ENCODE results near the gene ESM1. TPM values are rescaled to one million over a fixed set of nuclear protein-coding genes. Genes with fewer than 3 reads are reported as not detected.

The ESM1 gene
- polyA plus RNA-seq, 1 donor from 2014 or later: not detected

DNA sequence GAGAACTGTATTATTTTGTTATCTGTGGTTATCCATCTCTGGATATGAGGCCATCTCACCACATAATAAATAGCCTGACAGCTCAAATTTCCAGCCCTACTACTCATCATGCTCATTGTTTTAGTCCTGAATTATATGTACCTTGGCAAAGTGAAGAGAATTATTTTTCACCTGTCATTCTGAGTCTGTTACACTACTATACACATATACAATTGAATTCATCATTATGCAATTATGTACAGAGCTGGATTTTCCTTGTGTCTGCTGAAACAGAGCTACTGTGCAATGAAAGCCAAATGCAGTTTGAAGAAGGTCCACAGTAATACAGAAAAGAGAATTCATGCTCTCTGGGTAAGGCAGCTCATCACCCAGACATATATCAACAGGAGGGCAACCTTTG lies 28.5 kb downstream of the ESM1 start:
- Histone ChIP-seq H3F3A (ENCODE audit: insufficient read depth, low read length, poor library complexity, severe bottlenecking) (no peaks in the 10 kb centered on the region), H3K4me2 (ENCODE audit: low read length) (no peak overlapping the region), H3K27me3 (ENCODE audit: insufficient read depth, low read depth, low read length) (no peaks in the 10 kb centered on the region), H3K9me2 (ENCODE audit: insufficient read depth, low read length) (no peaks in the 10 kb centered on the region), H3K9ac (ENCODE audit: low read length) (no peak overlapping the region), H2AFZ (ENCODE audit: low read depth, low read length) (no peak overlapping the region), H3K4me3 (ENCODE audit: low read length) (no peak overlapping the region), H3K9me3 (ENCODE audit: low read length) (no peaks in the 10 kb centered on the region), H3K27ac (ENCODE audit: low read length) (no peak overlapping the region), H3K36me3 (ENCODE audit: insufficient read depth, low read length) (no peaks in the 10 kb centered on the region), H4K20me1 (ENCODE audit: insufficient read depth) (no peaks in the 10 kb centered on the region), H3K79me2 (replicated peaks; ENCODE audit: insufficient read depth, low read length) (no peaks in the 10 kb centered on the region)
- no peak for TF ChIP-seq POLR2AphosphoS5 (IDR thresholded peaks at IDR 0.05)
- TF ChIP-seq, protein P1, sequence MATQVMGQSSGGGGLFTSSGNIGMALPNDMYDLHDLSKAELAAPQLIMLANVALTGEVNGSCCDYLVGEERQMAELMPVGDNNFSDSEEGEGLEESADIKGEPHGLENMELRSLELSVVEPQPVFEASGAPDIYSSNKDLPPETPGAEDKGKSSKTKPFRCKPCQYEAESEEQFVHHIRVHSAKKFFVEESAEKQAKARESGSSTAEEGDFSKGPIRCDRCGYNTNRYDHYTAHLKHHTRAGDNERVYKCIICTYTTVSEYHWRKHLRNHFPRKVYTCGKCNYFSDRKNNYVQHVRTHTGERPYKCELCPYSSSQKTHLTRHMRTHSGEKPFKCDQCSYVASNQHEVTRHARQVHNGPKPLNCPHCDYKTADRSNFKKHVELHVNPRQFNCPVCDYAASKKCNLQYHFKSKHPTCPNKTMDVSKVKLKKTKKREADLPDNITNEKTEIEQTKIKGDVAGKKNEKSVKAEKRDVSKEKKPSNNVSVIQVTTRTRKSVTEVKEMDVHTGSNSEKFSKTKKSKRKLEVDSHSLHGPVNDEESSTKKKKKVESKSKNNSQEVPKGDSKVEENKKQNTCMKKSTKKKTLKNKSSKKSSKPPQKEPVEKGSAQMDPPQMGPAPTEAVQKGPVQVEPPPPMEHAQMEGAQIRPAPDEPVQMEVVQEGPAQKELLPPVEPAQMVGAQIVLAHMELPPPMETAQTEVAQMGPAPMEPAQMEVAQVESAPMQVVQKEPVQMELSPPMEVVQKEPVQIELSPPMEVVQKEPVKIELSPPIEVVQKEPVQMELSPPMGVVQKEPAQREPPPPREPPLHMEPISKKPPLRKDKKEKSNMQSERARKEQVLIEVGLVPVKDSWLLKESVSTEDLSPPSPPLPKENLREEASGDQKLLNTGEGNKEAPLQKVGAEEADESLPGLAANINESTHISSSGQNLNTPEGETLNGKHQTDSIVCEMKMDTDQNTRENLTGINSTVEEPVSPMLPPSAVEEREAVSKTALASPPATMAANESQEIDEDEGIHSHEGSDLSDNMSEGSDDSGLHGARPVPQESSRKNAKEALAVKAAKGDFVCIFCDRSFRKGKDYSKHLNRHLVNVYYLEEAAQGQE (IDR thresholded peaks at IDR 0.05; ENCODE audit: borderline replicate concordance): no peak
- no peak for TF ChIP-seq TAF1 (IDR thresholded peaks at IDR 0.05; ENCODE audit: low read depth)
- TF ChIP-seq MXI1 (conservative IDR thresholded peaks at IDR 0.05; ENCODE audit: poor library complexity, severe bottlenecking): no peak
- no peak for TF ChIP-seq EZH2 (IDR thresholded peaks at IDR 0.05; ENCODE audit: borderline replicate concordance, insufficient read depth, low read length, poor library complexity, severe bottlenecking)
- no peak for TF ChIP-seq RAD21 (conservative IDR thresholded peaks at IDR 0.05)

DNA sequence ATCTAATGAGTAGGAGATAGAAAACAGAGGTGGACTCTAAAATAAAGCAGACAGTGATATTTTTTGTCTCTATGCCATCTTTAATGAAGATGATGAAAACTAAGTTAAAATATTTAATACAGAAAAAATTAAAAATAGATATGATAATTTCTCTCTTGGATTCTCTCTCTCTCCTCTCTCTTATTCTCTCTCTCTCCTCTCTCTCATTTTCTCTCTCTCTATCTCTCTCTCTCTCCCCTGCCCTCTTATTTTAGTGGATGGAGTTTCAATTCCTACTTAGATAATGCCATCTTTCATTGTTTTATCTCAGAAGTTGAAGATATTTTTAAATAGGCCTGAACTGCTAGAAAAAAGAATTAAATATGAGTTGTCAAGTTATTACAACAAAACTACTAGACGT lies 38.2 kb downstream of the ESM1 start:
- Histone ChIP-seq H3K9me2 (ENCODE audit: insufficient read depth, low read length) (no peaks in the 10 kb centered on the region), H2AFZ (ENCODE audit: low read depth, low read length) (no peak overlapping the region), H3K27ac (ENCODE audit: low read length) (no peak overlapping the region), H3K4me3 (ENCODE audit: low read length) (no peak overlapping the region), H3K79me2 (replicated peaks; ENCODE audit: insufficient read depth, low read length) (no peaks in the 10 kb centered on the region), H4K20me1 (ENCODE audit: insufficient read depth) (no peaks in the 10 kb centered on the region), H3K36me3 (ENCODE audit: insufficient read depth, low read length) (no peaks in the 10 kb centered on the region), H3K9me3 (ENCODE audit: low read length) (no peaks in the 10 kb centered on the region), H3K9ac (ENCODE audit: low read length) (no peak overlapping the region), H3F3A (ENCODE audit: insufficient read depth, low read length, poor library complexity, severe bottlenecking) (no peaks in the 10 kb centered on the region), H3K4me2 (ENCODE audit: low read length) (no peak overlapping the region), H3K27me3 (ENCODE audit: insufficient read depth, low read depth, low read length) (no peaks in the 10 kb centered on the region)
- no peak for TF ChIP-seq EZH2 (IDR thresholded peaks at IDR 0.05; ENCODE audit: borderline replicate concordance, insufficient read depth, low read length, poor library complexity, severe bottlenecking)
- TF ChIP-seq SMC3 (conservative IDR thresholded peaks at IDR 0.05; ENCODE audit: poor library complexity): no peak
- TF ChIP-seq, protein P1 (IDR thresholded peaks at IDR 0.05; ENCODE audit: borderline replicate concordance): no peak
- TF ChIP-seq EP300 (conservative IDR thresholded peaks at IDR 0.05; ENCODE audit: poor library complexity, severe bottlenecking): no peak
- no peak for TF ChIP-seq TAF1 (IDR thresholded peaks at IDR 0.05; ENCODE audit: low read depth)
- TF ChIP-seq RAD21 (conservative IDR thresholded peaks at IDR 0.05): no peak
- no peak for TF ChIP-seq CTCF (IDR thresholded peaks at IDR 0.05; ENCODE audit: poor library complexity, severe bottlenecking)
- TF ChIP-seq MXI1 (conservative IDR thresholded peaks at IDR 0.05; ENCODE audit: poor library complexity, severe bottlenecking): no peak
- no peak for TF ChIP-seq POLR2AphosphoS5 (IDR thresholded peaks at IDR 0.05)
